H1 (cell line): ENCODE data around the gene LPO. TPM values are rescaled to one million over a fixed set of nuclear protein-coding genes. Genes with fewer than 3 reads are reported as not detected.

Source experiments
- CTCF ChIA-PET: fragments of 300-600 bp; sonication (Branson Sonifier 250); formaldehyde crosslinking; loops from one replicate; lab custom pipeline; 2021; ENCODE audit not compliant: partially characterized antibody; lab: Charles Lee
- POLR2A ChIA-PET: fragments of 300-600 bp; sonication (Branson Sonifier 250); formaldehyde crosslinking; loops from one replicate; lab custom pipeline; 2021; ENCODE audit warnings: inconsistent platforms; ENCODE audit not compliant: partially characterized antibody; lab: Charles Lee
- DNase-seq, 2 experiments: peaks; one replicate each; pipeline versions ENCODE4 v3.0.0 to v3.0.0-alpha.2; 2010 to 2022; ENCODE audit warnings: low spot score in 2 of 2, low read depth in 1 of 2, mixed read lengths in 1 of 2
- FAIRE-seq: peaks from 2 replicates; lab custom pipeline; 2011; peaks lifted over from hg19 to GRCh38; lab: Jason Lieb, UNC
- H2AFZ ChIP-seq: 2 replicates; pipeline ENCODE4 v1.8.1; 2012; ENCODE audit warnings: low read length, inconsistent platforms
- H2AK5ac ChIP-seq: 2 replicates; pipeline ENCODE4 v1.6.1; 2013; ENCODE audit warnings: low read depth, low read length
- H2BK120ac ChIP-seq: replicated peaks from 2 replicates; pipeline ENCODE3; 2013; ENCODE audit warnings: low read depth, low read length, inconsistent platforms
- H2BK12ac ChIP-seq: 2 replicates; pipeline ENCODE4 v1.6.1; 2013; ENCODE audit warnings: low read depth, low read length
- H2BK15ac ChIP-seq: 2 replicates; pipeline ENCODE4 v1.6.1; 2013; ENCODE audit warnings: low read length
- H2BK20ac ChIP-seq: 2 replicates; pipeline ENCODE4 v1.6.1; 2013; ENCODE audit warnings: low read length
- H2BK5ac ChIP-seq: 2 replicates; pipeline ENCODE4 v1.6.1; 2013; ENCODE audit warnings: low read depth, low read length
- H3K14ac ChIP-seq: 2 replicates; pipeline ENCODE4 v1.6.1; 2013; ENCODE audit warnings: inconsistent platforms; ENCODE audit not compliant: insufficient read length
- H3K18ac ChIP-seq: 2 replicates; pipeline ENCODE4 v1.6.1; 2013; ENCODE audit warnings: low read length; ENCODE audit errors: extremely low read depth
- H3K23ac ChIP-seq: 2 replicates; pipeline ENCODE4 v1.6.1; 2013; ENCODE audit warnings: inconsistent platforms; ENCODE audit not compliant: insufficient read length
- H3K23me2 ChIP-seq: 2 replicates; pipeline ENCODE4 v1.6.1; 2013; ENCODE audit warnings: low read depth, low read length
- H3K27ac ChIP-seq: 2 replicates; pipeline ENCODE4 v1.6.1; 2011; ENCODE audit warnings: low read depth, low read length, inconsistent platforms
- H3K27me3 ChIP-seq, 4 experiments: replicated peaks in 1 of 4; 1 replicate in 1 of 4; 2 replicates in 3 of 4; pipeline versions ENCODE4 v1.6.1 to v1.8.1; 2011 to 2013; ENCODE audit warnings: low read length in 3 of 4, mild to moderate bottlenecking in 3 of 4, inconsistent platforms in 2 of 4, mixed read lengths in 2 of 4, moderate library complexity in 1 of 4; ENCODE audit not compliant: control insufficient read depth in 3 of 4, insufficient read depth in 3 of 4; ENCODE audit errors: extremely low read depth in 1 of 4
- H3K36me3 ChIP-seq, 4 experiments: 2 replicates each; pipeline versions ENCODE4 v1.6.1 to v1.8.1; 2011 to 2013; ENCODE audit warnings: mild to moderate bottlenecking in 4 of 4, low read length in 3 of 4, moderate library complexity in 2 of 4, control low read depth in 1 of 4, inconsistent platforms in 1 of 4; ENCODE audit not compliant: insufficient read depth in 4 of 4, control insufficient read depth in 2 of 4
- H3K4ac ChIP-seq: replicated peaks from 2 replicates; pipeline ENCODE3; 2013; ENCODE audit warnings: low read length, low read depth, mixed read lengths, inconsistent platforms; ENCODE audit not compliant: insufficient read length
- H3K4me1 ChIP-seq, 4 experiments: replicated peaks in 1 of 4; 1 replicate in 1 of 4; 2 replicates in 3 of 4; pipeline versions ENCODE4 v1.6.1 to v1.8.1; 2011 to 2013; ENCODE audit warnings: low read length in 3 of 4, inconsistent platforms in 2 of 4, mixed read lengths in 1 of 4; ENCODE audit not compliant: insufficient read depth in 4 of 4, control insufficient read depth in 3 of 4
- H3K4me2 ChIP-seq, 2 experiments: 2 replicates each; pipeline versions ENCODE4 v1.6.1 to v1.8.1; 2011 to 2013; ENCODE audit warnings: low read depth in 2 of 2, low read length in 2 of 2, control low read depth in 1 of 2, inconsistent platforms in 1 of 2, mild to moderate bottlenecking in 1 of 2; ENCODE audit not compliant: insufficient read depth in 1 of 2
- H3K4me3 ChIP-seq, 4 experiments: fragments of 200-600, 300-600 bp in 1 of 4; sonication (generic), shearing (Covaris generic), sonication (Bioruptor Twin) in 1 of 4; 2 replicates each; pipeline versions ENCODE4 v1.5.1 to v1.8.1; 2011 to 2016; ENCODE audit warnings: low read length in 4 of 4, low read depth in 3 of 4, control low read depth in 2 of 4, inconsistent platforms in 2 of 4, mild to moderate bottlenecking in 2 of 4, mixed read lengths in 1 of 4, moderate library complexity in 1 of 4; ENCODE audit not compliant: insufficient read depth in 2 of 4; ENCODE audit errors: extremely low read depth in 1 of 4
- H3K56ac ChIP-seq: replicated peaks from 2 replicates; pipeline ENCODE3; 2013; ENCODE audit warnings: low read depth, mild to moderate bottlenecking, mixed read lengths, low read length, inconsistent platforms; ENCODE audit not compliant: insufficient read length
- H3K79me1 ChIP-seq: 2 replicates; pipeline ENCODE4 v1.6.1; 2013; ENCODE audit warnings: low read depth, low read length, control low read depth
- H3K79me2 ChIP-seq, 2 experiments: 2 replicates each; pipeline versions ENCODE4 v1.6.1 to v1.8.1; 2012 to 2013; ENCODE audit warnings: low read length in 2 of 2, mild to moderate bottlenecking in 2 of 2, inconsistent platforms in 1 of 2; ENCODE audit not compliant: insufficient read depth in 2 of 2, control insufficient read depth in 1 of 2
- H3K9ac ChIP-seq, 4 experiments: replicated peaks in 1 of 4; 1 replicate in 1 of 4; 2 replicates in 3 of 4; pipeline versions ENCODE4 v1.6.1 to v1.8.1; 2011 to 2013; ENCODE audit warnings: low read depth in 3 of 4, low read length in 3 of 4, control low read depth in 2 of 4, mild to moderate bottlenecking in 2 of 4, moderate library complexity in 2 of 4, inconsistent platforms in 1 of 4; ENCODE audit errors: extremely low read depth in 1 of 4
- H3K9me3 ChIP-seq, 2 experiments: 2 replicates each; pipeline versions ENCODE4 v1.6.1 to v1.8.1; 2012 to 2013; ENCODE audit warnings: mild to moderate bottlenecking in 2 of 2, moderate library complexity in 2 of 2, control low read depth in 1 of 2, inconsistent platforms in 1 of 2, low read depth in 1 of 2, low read length in 1 of 2, mixed read lengths in 1 of 2; ENCODE audit not compliant: insufficient read depth in 2 of 2
- H4K20me1 ChIP-seq, 2 experiments: replicated peaks in 1 of 2; 2 replicates each; pipeline versions ENCODE3 to v1.8.1; 2011 to 2013; ENCODE audit warnings: inconsistent platforms in 2 of 2, low read length in 2 of 2, mild to moderate bottlenecking in 1 of 2; ENCODE audit not compliant: insufficient read depth in 2 of 2, control insufficient read depth in 1 of 2
- H4K5ac ChIP-seq: 2 replicates; pipeline ENCODE4 v1.6.1; 2013; ENCODE audit warnings: low read length, low read depth, mixed read lengths, inconsistent platforms; ENCODE audit not compliant: insufficient read length
- H4K8ac ChIP-seq: 2 replicates; pipeline ENCODE4 v1.8.0; 2013; ENCODE audit warnings: mild to moderate bottlenecking, moderate library complexity, low read length, inconsistent platforms; ENCODE audit not compliant: insufficient read depth; ENCODE audit errors: extremely low read depth
- H4K91ac ChIP-seq: replicated peaks from 2 replicates; pipeline ENCODE3; 2013; ENCODE audit warnings: low read length, mixed read lengths, inconsistent platforms; ENCODE audit not compliant: insufficient read length
- BCL11A ChIP-seq, 2 experiments: IDR thresholded peaks; one replicate each; pipeline ENCODE4 v1.6.1; 2011; ENCODE audit warnings: low read depth in 2 of 2, low read length in 2 of 2, mild to moderate bottlenecking in 2 of 2
- CREB1 ChIP-seq: IDR thresholded peaks from 2 replicates; pipeline ENCODE4 v1.6.1; 2012; ENCODE audit warnings: inconsistent platforms
- GABPA ChIP-seq: IDR thresholded peaks from 2 replicates; pipeline ENCODE4 v1.6.1; 2011; ENCODE audit warnings: mild to moderate bottlenecking, low read length, moderate library complexity, borderline replicate concordance; ENCODE audit not compliant: insufficient read depth
- GTF2F1 ChIP-seq: IDR thresholded peaks from 2 replicates; pipeline ENCODE4 v1.6.1; 2012; ENCODE audit warnings: low read depth, low read length, improper control_type of control experiment, borderline replicate concordance
- HDAC2 ChIP-seq, 2 experiments: fragments of 300-600 bp in 1 of 2; sonication (generic) in 1 of 2; IDR thresholded peaks; 2 replicates each; pipeline ENCODE4 v1.6.1; 2011 to 2012; ENCODE audit warnings: low read depth in 2 of 2, low read length in 2 of 2, mild to moderate bottlenecking in 2 of 2, moderate library complexity in 2 of 2, borderline replicate concordance in 1 of 2, inconsistent platforms in 1 of 2
- NRF1 ChIP-seq: IDR thresholded peaks from 2 replicates; pipeline ENCODE4 v1.6.1; 2011; ENCODE audit warnings: mild to moderate bottlenecking, low read depth, low read length, improper control_type of control experiment
- TEAD4 ChIP-seq: IDR thresholded peaks from 2 replicates; pipeline ENCODE4 v1.6.1; 2012; ENCODE audit warnings: low read depth, low read length, inconsistent platforms, mixed read lengths
- YY1 ChIP-seq: IDR thresholded peaks from 2 replicates; pipeline ENCODE4 v1.6.1; 2011; ENCODE audit warnings: low read depth, mild to moderate bottlenecking, low read length
- WGBS, 2 experiments: shearing (Covaris generic) in 1 of 2; methylation state at CpG; one replicate each; pipeline versions ENCODE4 v1.1.6 to v1.1.7; 2013 to 2015; ENCODE audit warnings: low lambda C conversion rate in 2 of 2, mixed read lengths in 2 of 2, inconsistent platforms in 1 of 2, low coverage in 1 of 2, missing lambda C conversion rate in 1 of 2; ENCODE audit not compliant: insufficient replicate concordance in 2 of 2, insufficient coverage in 1 of 2, insufficient read length in 1 of 2; ENCODE audit errors: extremely low coverage in 1 of 2, missing lambda C conversion rate in 1 of 2; 5-methylcytosine and 5-hydroxymethylcytosine counted together
- polyA plus RNA-seq, 7 experiments: library from polyadenylated mRNA; depleted of rRNA in 3 of 7; stranded (reverse) in 5 of 7; unstranded in 2 of 7; fragments of >200 nt in 5 of 7; fragments of 200-250 nt in 2 of 7; gene quantifications; 1 replicate in 5 of 7; 2 replicates in 1 of 7; 4 replicates in 1 of 7; pipeline versions ENCODE4 v1.2.1 to v1.2.3, GENCODE V29; 2011 to 2013; ENCODE audit warnings: missing spikeins in 2 of 7, mixed read lengths in 2 of 7
- total RNA-seq: library from RNA; stranded (reverse); fragmentation: NEBNext Ultra II Directional; extraction: Animal tissue kit (Norgen Biotek cat#: 25700); gene quantifications from 2 replicates; pipeline ENCODE4 v1.2.1, GENCODE V29; 2021
- TF ChIP-seq, protein P1 (sequence below): IDR thresholded peaks from 2 replicates; pipeline ENCODE4 v1.6.1; 2012; ENCODE audit warnings: inconsistent platforms
- TF ChIP-seq, protein P2 (sequence below): IDR thresholded peaks from 2 replicates; pipeline ENCODE4 v1.6.1; 2011; ENCODE audit warnings: low read length, improper control_type of control experiment

LPO gene
- total and polyA plus RNA-seq, 2 of the 8 experiments (the other 6 are each of a cell fraction or from before 2014, with no cell fraction given) = 0.38 to 0.52 TPM

DNA sequence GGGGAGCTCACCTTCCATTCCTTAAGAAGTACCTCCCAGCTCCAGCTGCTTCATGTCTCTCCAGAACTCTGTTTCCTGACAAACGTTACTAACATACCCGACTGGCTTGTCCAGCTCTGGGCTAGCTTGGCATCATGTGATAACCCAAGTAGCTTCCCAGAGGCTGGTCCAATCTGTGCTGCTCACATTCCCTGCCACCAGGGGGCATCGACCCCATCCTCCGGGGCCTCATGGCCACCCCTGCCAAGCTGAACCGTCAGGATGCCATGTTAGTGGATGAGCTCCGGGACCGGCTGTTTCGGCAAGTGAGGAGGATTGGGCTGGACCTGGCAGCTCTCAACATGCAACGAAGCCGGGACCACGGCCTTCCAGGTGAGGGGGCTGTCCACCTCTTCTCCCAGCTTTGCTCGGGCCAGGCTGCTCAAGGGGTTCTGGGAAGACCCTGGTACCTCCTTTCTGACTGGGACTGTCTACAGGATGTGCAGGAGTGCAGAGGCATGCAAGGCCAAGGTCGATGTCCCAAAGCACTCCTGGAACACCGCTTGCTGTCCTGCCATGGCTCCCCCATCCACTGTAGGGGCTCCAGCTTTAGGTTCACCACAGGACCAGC is 38.3 kb upstream of the LPO start:
- Histone ChIP-seq H2AFZ (peak overlapping the region; percentile 73; the same call in 1 of the 2 replicates), H3K56ac (no peak overlapping the region), H3K27ac (no peak overlapping the region), H4K5ac (no peak overlapping the region), H3K4me2 (no peak overlapping the region), H4K20me1 (no peaks in the 10 kb centered on the region), H2BK5ac (no peak overlapping the region), H3K23me2 (no peaks in the 10 kb centered on the region), H2BK20ac (peak overlapping the region; percentile 29), H3K27me3 (no peaks in the 10 kb centered on the region), H2BK15ac (no peak overlapping the region), H3K79me1 (no peaks in the 10 kb centered on the region), H2AK5ac (no peak overlapping the region), H3K18ac (no peak overlapping the region; the same call in 1 of the 2 replicates), H4K91ac (no peak overlapping the region), H3K36me3 (no peaks in the 10 kb centered on the region), H3K4me3 (no peak overlapping the region), H3K9ac (no peak overlapping the region), H3K9me3 (no peaks in the 10 kb centered on the region), H2BK120ac (no peak overlapping the region), H3K79me2 (no peaks in the 10 kb centered on the region), H3K4me1 (no peaks in the 10 kb centered on the region), H4K8ac (no peak overlapping the region), H3K14ac (no peak overlapping the region), H2BK12ac (peak overlapping the region; percentile 60; the same call in 1 of the 2 replicates), H3K4ac (peak overlapping the region; percentile 15), H3K23ac (no peak overlapping the region)
- FAIRE-seq = no peak
- 71% methylated on average over 14 of the region's 14 CpGs; no CpG with 5 or more reads in 1 of the 2 experiments for WGBS, 2 experiments
- peak; percentile 27 to 89 for DNase-seq
- ChIA-PET POLR2A (interaction anchor here (1.5 to 1.9 kb wide), 2 partner anchors 9 to 19 kb away, joined by 3 to 6 read pairs; partner anchors contain the start of gene MKS1), CTCF (interaction anchor here (0.6 to 7.6 kb wide), 34 partner anchors 9 to 1788 kb away, joined by 3 to 127 read pairs (median 4); partner anchors contain the start of genes EPX, LPO, MKS1 and MTMR4)
- TF ChIP-seq, protein P1, sequence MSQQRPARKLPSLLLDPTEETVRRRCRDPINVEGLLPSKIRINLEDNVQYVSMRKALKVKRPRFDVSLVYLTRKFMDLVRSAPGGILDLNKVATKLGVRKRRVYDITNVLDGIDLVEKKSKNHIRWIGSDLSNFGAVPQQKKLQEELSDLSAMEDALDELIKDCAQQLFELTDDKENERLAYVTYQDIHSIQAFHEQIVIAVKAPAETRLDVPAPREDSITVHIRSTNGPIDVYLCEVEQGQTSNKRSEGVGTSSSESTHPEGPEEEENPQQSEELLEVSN = peak; percentile 75; the same call in 1 of the 2 replicates
- TF ChIP-seq GTF2F1 = no peak
- TF ChIP-seq TEAD4 = peak; percentile 79
- no peak for TF ChIP-seq CREB1
- no peak for TF ChIP-seq NRF1
- 0 out of 2 replicates have a peak, but pooled peaks have one; percentile 18 for TF ChIP-seq GABPA
- TF ChIP-seq HDAC2 (IDR thresholded peaks at IDR 0.05; ENCODE audit: borderline replicate concordance in 1 of 2, low read depth in 2 of 2, low read length in 2 of 2) = 0 out of 4 replicates have a peak, but pooled peaks of 1 of the 2 experiments have one; percentile 44
- TF ChIP-seq YY1 = peak; percentile 87
- TF ChIP-seq, protein P2, sequence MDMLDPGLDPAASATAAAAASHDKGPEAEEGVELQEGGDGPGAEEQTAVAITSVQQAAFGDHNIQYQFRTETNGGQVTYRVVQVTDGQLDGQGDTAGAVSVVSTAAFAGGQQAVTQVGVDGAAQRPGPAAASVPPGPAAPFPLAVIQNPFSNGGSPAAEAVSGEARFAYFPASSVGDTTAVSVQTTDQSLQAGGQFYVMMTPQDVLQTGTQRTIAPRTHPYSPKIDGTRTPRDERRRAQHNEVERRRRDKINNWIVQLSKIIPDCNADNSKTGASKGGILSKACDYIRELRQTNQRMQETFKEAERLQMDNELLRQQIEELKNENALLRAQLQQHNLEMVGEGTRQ = peak; percentile 63; the same call in 1 of the 2 replicates
- no peak for TF ChIP-seq BCL11A (IDR thresholded peaks at IDR 0.05; ENCODE audit: low read depth in 2 of 2, low read length in 2 of 2)
